Astrocyte (in vitro differentiated cells and primary cell): Measurements from ENCODE around the gene ARHGEF17.

ENCODE experiments used
- CTCF ChIP-seq: IDR thresholded peaks from 2 replicates; pipeline ENCODE4 v1.5.1; 2011; ENCODE audit warnings: low read depth, mild to moderate bottlenecking, inconsistent platforms, low read length, moderate library complexity; ENCODE audit not compliant: insufficient read depth
- EZH2 ChIP-seq: IDR thresholded peaks from 2 replicates; pipeline ENCODE4 v1.6.1; 2012; ENCODE audit warnings: mild to moderate bottlenecking, low read length, inconsistent platforms; ENCODE audit not compliant: insufficient read depth

- TF ChIP-seq CTCF (peak; percentile 85), EZH2 (no peak)
Measured at GRCh38 chr11:73393479-73394415, 85.7 kb downstream of the ARHGEF17 start.
